ENCODE measurements around the gene AP3S1.
"Not testable (repeated sequence)": the region's sequence is repeated elsewhere in the genome, so short reads cannot be mapped to it uniquely, and the experiment has no call there.

Gene AP3S1

DNA sequence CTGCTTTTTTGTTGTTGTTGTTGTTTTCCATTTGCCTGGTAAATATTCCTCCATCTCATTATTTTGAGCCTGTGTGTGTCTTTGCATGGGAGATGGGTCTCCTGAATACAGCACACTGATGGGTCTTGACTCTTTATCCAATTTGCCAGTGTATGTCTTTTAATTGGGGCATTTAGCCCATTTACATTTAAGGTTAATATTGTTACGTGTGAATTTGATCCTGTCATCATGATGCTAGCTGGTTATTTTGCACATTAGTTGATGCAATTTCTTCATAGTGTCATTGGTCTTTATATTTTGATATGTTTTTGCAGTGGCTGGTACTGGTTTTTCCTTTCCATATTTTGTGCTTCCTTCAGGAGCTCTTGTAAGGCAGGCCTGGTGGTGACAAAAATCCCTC, 16.8 kb upstream of the AP3S1 start:
- in situ Hi-C loops (cut with MboI; ENCODE audit: low sequenced_read_pairs) = not testable (repeated sequence)

DNA sequence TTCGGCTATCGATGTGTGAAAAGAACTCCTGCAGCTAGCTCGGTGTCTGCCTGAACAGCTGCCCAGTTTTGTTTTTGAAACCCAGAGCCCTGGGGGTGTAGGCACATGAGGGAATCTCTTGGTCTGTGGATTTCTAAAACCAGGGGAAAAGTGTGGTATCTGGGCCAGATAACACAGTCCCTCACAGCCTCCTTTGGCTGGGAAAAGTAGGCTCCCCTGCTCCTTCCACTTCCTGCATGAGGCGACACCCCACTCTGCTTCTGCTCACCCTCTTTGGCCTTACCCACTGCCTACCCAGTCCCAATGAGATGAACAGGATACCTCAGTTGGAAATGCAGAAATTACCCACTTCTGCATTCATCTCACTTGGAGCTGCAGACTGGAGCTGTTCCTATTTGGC, 15.8 kb upstream of the AP3S1 start:
- in situ Hi-C loops (cut with MboI; ENCODE audit: low sequenced_read_pairs) = no loop called here

DNA sequence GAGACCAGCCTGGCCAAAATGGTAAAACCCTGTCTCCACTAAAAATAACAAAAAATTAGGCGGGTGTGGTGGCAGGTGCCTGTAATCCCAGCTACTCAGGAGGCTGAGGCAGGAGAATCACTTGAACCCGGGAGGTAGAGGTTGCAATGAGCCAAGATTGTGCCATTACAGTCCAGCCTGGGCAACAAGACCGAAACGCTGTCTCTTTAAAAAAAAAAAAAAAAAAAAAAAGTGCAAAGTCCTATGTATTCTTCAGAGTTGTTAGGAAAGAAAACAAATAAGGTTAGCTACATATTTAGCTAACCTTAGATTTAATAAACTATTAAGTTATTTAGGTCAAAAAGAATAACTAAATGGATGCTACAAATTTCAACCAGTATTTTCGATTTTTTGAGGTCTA, 11.8 kb upstream of the AP3S1 start:
- in situ Hi-C loops (cut with MboI; ENCODE audit: low sequenced_read_pairs) = no loop called here

DNA sequence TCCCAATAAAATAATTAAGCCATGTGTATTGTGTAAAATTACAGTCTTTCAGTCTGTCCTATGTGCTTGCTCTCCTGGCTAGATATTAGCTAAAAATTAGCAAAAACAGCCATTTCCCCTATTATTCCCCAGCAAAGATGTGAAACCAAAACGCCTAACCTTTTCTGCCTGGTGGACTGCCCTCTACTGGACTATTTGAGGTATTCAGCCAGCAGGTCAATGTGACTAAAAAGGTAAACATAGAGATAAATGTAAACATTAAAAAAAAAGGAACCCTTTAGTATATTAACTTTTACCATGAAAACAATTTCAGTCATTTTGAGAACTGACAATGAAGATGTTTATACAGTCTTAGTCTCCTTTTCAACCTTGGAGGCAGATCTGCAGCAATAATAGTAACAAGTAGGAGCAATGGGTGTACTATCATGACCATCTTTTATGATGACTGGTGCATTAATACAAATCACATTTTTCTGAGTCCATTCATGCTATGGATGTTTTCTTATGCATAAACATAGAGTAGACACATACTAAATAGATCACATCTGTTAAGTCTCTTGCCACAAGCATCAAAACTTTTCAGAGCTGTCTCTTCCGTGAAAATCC, 10.5 kb upstream of the AP3S1 start:
- in situ Hi-C loops (cut with MboI; ENCODE audit: low sequenced_read_pairs) = no loop called here

DNA sequence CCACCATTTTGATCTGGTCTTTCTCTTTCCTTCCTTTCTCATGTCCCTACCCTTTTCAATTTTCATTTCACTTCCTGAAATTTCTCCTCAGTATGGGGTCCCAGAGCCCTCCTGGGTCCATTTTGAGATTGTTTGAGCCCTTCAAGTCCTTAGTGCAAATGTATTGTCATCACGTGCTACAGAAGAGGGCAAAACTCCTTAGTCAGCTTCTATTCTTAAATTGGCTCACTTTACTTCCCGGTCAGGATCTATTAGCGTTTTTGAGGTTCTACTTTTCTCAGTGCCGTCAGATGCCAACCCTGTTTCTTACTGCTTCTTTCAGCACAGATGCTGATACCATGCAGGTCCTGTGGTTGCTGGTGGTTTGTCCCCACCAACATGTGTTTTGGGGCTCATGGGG, 6.3 kb upstream of the AP3S1 start:
- in situ Hi-C loops (cut with MboI; ENCODE audit: low sequenced_read_pairs) = no loop called here

DNA sequence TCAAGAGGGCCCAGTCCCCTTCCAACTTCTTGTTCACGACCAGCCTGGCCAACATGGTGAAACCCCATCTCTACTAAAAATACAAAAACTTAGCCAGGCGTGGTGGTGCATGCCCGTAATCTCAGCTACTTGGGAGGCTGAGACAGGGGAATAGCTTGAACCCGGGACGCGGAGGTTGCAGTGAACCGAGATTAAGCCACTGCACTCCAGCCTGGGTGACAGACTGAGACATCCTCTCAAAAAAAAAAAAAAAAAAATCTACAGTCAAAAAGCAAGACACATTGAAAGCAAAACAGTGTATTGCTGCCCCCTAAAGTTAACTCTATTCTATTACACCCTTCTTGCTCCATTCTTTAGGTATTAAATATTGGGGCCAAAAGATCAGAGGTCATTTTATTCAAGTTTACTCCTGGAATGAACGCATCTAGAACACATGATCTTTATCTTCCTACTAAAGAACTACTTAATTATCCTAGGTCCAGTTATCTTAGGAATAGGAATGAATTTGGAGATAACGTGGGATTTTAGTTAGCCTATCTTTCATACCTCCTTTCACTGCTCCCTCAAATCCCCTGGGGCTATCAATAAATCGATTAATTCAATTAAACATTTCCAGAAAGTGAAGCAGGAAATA, 2.7 kb upstream of the AP3S1 start:
- in situ Hi-C loops (cut with MboI; ENCODE audit: low sequenced_read_pairs) = no loop called here

DNA sequence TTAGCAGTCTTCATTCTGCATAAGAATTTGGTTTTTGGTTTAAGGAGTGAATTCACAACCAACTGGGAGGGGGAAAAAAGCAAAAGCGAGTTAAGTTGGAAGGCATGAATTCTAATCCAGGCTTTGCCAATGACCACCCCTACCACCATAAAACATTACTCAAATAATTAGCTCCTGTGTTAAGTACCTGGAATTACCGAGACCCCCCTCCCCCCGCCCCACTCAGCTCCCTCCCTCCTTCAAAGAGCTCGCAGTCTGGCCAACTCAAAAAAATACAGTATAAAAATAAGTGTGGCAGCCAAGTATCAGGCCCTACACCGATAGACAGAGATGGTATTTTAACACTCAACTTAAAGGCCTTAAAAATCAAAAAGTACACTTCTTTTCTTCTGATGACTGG, 862 bp upstream of the AP3S1 start:
- in situ Hi-C loops (cut with MboI; ENCODE audit: low sequenced_read_pairs) = no loop called here

DNA sequence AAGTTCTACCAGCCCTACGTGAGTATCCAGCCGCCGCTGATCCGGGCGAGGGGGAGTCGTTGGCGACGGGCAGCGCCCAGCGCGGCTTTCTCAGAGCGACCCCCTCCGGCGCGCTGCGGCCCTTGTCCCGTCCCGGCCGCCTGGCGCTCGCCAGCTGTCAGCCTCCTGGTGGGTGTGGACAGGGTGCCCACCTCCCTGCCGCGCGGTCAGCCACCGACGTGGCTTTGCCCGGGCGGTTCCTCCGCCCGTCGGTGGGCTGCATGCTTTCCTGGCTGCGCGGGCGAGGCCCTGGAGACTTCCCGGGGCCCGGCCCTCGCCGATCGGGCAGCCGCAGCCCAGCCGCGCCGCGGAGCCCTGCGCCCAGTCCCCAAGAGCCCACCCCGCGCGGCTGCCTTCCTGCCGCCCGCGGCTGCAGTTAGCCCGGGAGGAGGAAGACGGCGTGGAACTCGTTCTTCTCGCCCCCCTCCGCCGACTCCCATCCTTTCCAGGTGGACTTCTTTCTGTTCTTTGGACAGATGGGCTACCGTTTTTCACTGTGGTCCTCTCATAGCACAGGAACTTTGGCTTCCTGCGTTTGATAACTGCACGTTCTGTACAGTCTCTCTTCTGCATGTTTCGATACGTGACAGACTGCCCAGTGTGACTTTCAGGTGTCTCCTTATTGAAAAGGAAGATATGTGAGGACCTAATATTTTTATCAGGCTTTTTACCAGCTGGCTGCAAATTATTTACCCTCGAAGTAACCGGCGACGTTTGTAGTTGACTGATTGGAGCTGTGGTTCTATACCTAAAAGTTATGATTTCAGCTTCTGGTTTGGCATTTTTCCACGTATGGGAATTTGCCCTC, 577 bp downstream of the AP3S1 start:
- in situ Hi-C loops (cut with MboI; ENCODE audit: low sequenced_read_pairs) = no loop called here

DNA sequence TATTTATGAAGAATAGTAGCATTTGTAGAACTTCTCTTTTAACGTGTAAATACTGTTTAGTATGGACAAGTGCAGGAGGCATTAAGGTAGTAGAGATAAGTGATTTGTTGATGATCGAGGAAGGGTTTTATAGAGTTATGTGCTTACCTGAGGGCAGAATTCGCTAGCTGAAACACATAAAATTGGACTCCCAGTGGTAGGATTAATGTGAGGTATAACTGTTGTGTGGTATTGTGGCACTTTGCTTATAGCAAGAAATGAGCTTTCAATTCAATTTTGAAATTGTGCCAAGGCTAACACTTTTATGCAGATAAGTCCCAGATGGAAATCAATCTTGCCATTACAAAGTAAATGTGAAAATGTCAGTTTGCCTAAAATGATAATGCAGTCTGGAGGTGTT, 1.2 kb downstream of the AP3S1 start:
- in situ Hi-C loops (cut with MboI; ENCODE audit: low sequenced_read_pairs) = no loop called here

DNA sequence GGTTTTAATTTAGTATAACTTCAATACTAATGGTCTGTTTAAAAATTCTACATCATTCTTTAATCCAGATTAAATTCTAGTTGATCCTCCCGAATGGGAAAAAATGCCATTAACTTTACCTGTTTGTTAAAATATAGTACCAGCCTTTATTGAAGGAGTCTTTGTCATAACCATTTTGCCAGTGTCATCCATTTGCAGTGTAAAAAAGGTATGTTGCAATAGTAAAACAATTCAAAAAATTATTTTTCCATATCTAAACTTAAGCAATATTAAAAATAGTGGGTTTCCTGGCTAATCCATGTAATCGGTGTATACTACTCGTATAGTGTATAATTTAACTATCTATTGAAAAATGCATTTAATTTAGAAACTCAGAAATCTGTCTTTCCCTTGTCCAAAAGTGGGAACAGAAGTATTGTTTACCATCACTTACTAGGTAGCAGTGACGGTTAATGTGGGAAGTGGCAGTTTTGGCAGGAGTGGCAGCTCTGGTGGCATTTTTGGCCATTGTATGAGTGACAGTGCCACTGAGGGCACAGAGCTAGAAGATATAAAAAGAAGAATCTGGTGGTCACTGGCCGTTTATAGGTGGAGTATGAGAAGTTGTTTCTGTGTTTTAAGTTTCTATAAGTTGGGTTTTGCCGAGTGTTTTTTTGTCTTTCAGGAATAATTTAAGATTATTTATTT, 1.9 kb downstream of the AP3S1 start:
- in situ Hi-C loops (cut with MboI; ENCODE audit: low sequenced_read_pairs) = no loop called here

DNA sequence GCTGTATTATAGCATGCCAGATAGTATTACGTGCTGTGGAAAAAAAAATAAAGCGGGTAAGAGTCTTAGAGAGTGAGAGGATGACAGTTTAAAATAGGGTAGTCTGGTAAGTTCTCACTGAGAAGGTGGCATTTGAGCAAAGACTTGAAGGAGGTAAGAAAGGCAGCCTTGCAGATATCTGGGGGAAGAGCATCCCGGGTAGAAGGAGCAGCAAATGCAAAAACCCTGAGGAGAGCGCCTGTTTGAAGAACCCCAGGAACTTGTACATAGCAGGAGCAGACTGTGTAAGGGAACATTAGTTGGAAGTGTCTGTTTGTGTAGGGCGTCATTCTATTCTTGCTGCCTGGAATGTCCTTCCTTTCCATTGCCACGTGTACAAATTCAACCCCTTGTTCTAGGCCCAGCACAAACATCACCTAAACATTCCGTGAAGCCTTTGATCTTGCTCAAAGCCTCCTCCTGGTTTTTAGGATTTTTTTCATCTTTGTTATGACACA, 2.6 kb downstream of the AP3S1 start:
- in situ Hi-C loops (cut with MboI; ENCODE audit: low sequenced_read_pairs) = no loop called here

DNA sequence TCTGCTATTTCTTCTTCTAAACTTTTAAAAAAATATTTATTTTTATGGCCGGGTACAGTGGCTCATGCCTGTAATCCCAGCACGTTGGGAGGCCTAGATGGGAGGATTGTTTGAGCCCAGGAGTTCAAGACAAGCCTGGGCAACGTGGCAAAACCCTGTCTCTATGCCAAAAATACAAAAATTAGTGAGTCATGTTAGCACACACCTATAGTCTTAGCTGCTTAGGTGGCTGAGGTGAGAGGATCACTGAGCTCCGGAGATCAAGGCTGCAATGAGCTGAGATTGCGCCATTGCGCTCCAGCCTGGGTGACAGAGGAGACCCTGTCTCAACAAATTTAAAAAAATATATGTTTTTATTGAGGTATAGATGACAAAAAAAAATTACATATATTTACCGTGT, 5.6 kb downstream of the AP3S1 start:
- in situ Hi-C loops (cut with MboI; ENCODE audit: low sequenced_read_pairs) = no loop called here

DNA sequence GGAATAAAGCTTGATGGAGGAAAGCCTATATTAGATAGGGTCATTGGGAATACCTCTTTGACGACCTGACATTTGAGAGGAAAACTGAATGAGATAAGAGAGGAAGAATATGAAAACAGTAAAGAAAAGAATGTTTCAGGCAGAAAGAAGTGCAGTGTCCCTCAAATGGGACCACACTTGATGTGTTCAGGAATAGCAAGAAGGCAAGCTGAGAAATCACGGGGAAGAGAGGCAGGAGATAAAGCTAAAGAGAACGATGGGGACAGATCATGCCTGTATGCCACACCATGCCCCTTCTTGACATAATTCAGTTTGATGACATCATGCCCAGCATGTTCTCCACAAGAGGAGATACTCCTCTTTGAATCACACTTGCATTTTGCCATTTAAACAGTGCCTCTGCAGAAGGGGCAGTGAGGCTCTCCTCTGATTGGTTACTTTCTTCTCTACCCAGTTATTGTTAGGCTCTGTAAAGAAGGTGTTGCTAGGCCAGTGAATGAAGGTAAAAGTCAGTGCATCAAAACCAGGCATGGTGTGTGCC, 7.6 kb downstream of the AP3S1 start:
- in situ Hi-C loops (cut with MboI; ENCODE audit: low sequenced_read_pairs) = no loop called here

DNA sequence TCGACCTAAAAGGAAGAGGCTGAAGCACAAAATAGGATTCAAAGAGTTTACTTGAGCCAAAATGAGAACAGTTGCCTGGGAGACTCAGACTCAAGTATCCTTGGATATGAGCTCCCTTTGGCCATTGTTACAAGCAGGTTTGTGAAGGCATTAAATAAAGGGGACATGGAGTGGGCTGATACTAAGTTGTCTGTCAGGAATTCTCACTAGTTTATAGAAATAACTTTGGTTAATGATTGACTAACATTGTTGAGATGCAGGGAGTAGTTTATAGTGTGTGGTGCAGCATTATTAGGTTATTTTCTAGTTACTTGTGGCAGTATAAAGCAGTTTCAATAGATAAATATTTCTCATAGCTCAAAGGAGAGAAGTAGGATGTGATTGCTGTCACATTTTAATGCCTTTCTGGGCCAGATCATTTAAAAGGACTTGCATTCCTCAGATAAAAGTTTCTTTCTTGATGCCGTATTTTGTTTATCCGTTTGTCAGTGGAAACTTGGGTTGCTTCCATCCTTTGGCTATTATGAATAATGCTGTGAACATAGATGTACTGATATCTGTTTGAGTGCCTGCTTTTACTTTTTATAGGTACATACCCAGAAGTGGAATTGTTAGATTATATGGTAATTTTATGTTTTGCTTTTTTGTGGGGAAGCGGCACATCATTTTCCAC, 9.1 kb downstream of the AP3S1 start:
- in situ Hi-C loops (cut with MboI; ENCODE audit: low sequenced_read_pairs) = no loop called here

DNA sequence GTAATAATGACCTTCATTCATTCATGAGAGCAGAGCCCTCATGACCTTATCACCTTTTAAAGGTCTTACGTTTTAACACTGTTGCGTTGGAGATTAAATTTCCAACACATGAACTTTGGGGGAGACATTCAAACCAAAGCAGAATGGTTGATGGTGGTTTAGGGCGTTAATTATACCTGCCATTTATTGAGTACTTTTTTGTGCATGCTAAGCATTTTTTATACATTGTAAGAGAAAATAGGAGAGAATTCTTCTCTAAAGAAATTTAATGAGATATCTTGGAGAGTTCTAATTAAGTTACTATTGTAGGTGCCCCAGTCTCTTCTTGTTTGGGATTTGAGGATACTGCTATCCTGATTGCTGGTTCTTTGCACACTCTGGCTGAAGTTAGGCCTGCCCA, 12.4 kb downstream of the AP3S1 start:
- in situ Hi-C loops (cut with MboI; ENCODE audit: low sequenced_read_pairs) = no loop called here

DNA sequence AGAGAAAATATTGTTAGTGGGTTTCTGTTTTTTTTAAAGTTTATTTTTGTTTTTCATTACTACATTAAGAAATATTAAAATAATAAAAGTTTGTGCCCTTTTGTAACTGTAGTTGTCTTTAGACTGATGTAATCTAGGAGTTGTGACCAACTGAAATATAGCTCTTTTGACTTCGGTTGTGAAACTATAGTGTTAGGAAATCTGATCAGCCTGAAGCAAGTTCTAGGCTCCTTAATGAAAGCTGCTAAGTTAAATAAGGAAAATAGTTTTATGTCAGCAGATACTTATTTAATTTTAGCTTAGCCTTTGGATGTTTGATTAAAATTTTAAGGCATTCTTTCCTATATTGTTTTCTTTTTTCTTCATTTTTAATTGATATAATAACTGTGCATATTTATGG, 14.2 kb downstream of the AP3S1 start:
- in situ Hi-C loops (cut with MboI; ENCODE audit: low sequenced_read_pairs) = no loop called here

DNA sequence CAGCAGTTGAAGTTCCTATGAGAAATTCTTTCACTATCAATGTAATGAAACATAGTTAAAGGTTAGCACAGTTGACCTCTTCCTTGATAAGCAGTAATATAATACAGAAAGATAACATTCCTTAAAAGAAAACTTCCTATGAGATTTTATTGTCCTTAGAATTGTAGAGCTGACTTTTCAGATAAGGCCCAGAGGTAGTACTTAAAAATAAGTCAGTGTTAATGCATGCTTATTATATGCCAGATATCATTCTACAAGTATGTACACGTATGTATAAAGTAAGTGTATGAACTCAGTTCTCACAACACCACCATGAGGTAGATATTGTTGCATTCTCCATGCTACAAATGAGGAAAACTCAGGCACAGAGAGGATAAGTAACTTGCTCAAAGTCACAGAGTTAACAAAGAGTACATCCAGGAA, 15.3 kb downstream of the AP3S1 start:
- in situ Hi-C loops (cut with MboI; ENCODE audit: low sequenced_read_pairs) = no loop called here

DNA sequence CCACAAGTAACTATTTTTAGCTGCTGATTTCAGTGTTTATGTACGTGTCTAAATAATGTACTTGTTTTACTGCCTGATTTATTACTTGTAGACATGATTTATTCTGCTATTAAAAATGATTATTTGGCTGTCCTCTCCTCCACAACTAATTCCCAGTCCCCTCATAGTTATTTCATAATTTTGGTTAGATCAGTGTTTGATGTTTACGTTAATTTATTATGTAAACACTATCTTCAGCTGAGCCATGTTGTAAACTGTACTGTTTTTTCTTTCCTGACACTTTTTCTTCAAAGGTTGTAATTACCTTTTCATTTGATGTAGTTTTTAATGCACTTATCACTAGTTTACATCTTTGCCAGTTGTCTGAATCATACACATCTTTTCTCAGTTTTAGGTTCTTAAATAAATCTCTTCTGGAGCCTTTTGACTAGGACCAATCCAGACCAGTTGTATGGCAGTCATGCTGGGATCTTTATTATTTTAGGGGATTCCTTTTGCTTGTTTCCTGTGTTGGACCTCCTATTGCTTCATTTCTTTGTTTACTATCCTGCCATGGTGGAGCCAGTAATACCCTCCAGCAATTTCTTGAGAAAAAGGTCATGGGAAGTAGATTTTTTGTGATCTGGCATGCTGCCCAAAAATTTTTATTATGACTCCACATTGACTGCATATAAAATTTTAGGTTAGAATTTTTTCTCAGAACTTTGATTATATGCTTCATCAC, 16.1 kb downstream of the AP3S1 start:
- in situ Hi-C loops (cut with MboI; ENCODE audit: low sequenced_read_pairs) = no loop called here

DNA sequence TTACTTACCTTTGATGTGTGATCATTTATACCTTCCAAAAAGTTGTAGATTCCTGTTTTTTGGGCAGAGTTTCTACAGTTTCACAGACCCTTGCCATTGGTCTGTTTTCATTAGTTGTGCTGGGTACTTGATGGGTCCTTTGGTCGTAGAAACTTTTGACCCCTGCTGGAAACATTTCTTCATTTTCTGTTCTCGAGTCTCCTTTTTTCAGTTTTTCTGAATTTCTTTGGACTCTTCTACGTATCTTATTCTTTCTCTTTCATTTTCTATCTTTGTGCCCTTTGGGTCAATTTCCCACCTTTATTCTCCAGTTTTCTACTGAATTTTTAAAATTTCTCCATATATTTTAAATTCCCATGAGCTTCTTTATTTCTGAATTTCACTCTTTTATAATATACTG, 16.7 kb downstream of the AP3S1 start:
- in situ Hi-C loops (cut with MboI; ENCODE audit: low sequenced_read_pairs) = no loop called here

DNA sequence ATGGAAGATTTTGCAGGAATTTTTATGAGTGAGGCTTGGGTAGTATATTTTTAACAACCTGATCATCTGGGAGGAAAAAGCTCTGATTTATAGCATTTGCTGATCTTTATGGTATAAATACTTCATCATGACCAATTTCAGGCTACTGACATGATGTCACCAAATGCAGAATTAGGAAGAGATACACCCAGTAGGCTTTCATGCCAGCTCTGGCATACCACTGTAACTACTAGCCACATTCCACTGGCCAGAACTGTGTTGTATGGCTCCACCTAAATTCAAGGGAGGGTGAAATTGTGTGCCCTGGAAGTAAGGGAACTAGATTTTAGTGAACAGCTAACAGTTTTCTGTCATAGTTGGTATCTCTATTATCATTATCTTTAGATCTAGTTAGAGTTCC, 17.6 kb downstream of the AP3S1 start:
- in situ Hi-C loops (cut with MboI; ENCODE audit: low sequenced_read_pairs) = no loop called here

Data from hTERT RPE-1 (cell line).